Naive thymus-derived CD8-positive, alpha-beta T cell (primary cell): ENCODE measurements around the gene IER5L. TPM values are rescaled to one million over a fixed set of nuclear protein-coding genes. Genes with fewer than 3 reads are reported as not detected.
A peak's percentile ranks its signal among the peaks of the same experiment; 100 is the strongest.

Experiments
- ATAC-seq, 2 donors: fragments of 150-1000 bp; cut with Tn5 transposase in 1 of 2; sonication (Bioruptor Pico), chemical (Tn5 transposase) in 1 of 2; 1 replicate in 1 of 2; 2 replicates in 1 of 2; pipeline ENCODE4 v1.10.0; 2021; ENCODE audit warnings: mild to moderate bottlenecking in 2 of 2, moderate library complexity in 2 of 2
- POLR2A ChIA-PET: fragments of 350-600 bp; sonication (Branson Sonifier 250); formaldehyde crosslinking; loops from one replicate; lab custom pipeline; 2021; ENCODE audit warnings: antibody characterized with exemption; lab: Charles Lee
- DNase-seq, 10 donors: peaks; one replicate each; pipeline versions ENCODE4 v3.0.0 to v3.0.0-alpha.2; 2020 to 2022
- H3K27ac Mint-ChIP-seq, 10 donors: one replicate each; pipeline ENCODE4 v1.8.0; 2020 to 2022; ENCODE audit warnings: mild to moderate bottlenecking in 10 of 10, mixed read lengths in 10 of 10, moderate library complexity in 4 of 10, inconsistent platforms in 1 of 10
- H3K27me3 Mint-ChIP-seq, 5 donors: one replicate each; pipeline ENCODE4 v1.8.0; 2021 to 2022; ENCODE audit warnings: mixed read lengths in 5 of 5
- H3K36me3 Mint-ChIP-seq, 3 donors: one replicate each; pipeline ENCODE4 v1.8.0; 2020 to 2022; ENCODE audit warnings: mixed read lengths in 3 of 3, mild to moderate bottlenecking in 2 of 3, inconsistent platforms in 1 of 3
- H3K4me1 Mint-ChIP-seq, 4 donors: one replicate each; pipeline ENCODE4 v1.8.0; 2021 to 2022; ENCODE audit warnings: mixed read lengths in 4 of 4
- H3K4me3 Mint-ChIP-seq, 10 donors: one replicate each; pipeline ENCODE4 v1.8.0; 2020 to 2022; ENCODE audit warnings: mild to moderate bottlenecking in 10 of 10, mixed read lengths in 10 of 10, moderate library complexity in 6 of 10, inconsistent platforms in 1 of 10
- H3K9me3 Mint-ChIP-seq, 9 donors: one replicate each; pipeline ENCODE4 v1.8.0; 2020 to 2022; ENCODE audit warnings: mixed read lengths in 9 of 9, mild to moderate bottlenecking in 3 of 9, inconsistent platforms in 1 of 9, moderate library complexity in 1 of 9
- polyA plus RNA-seq, 3 donors: library from polyadenylated mRNA; unstranded; fragments of 300-500 nt; fragmentation: Illumina TruSeq; gene quantifications; one replicate each; pipeline ENCODE4 v1.2.3, GENCODE V29; 2021
- total RNA-seq, 8 experiments: library from RNA in 2 of 8; stranded (reverse) in 2 of 8; gene quantifications; one replicate each; pipeline ENCODE4 v1.2.3 and lab custom pipeline; 2021 to 2026

IER5L gene
- total and polyA plus RNA-seq, 5 experiments from 2014 or later, result 0.05 to 8.8 (median 4.0) TPM; not detected in 1

DNA sequence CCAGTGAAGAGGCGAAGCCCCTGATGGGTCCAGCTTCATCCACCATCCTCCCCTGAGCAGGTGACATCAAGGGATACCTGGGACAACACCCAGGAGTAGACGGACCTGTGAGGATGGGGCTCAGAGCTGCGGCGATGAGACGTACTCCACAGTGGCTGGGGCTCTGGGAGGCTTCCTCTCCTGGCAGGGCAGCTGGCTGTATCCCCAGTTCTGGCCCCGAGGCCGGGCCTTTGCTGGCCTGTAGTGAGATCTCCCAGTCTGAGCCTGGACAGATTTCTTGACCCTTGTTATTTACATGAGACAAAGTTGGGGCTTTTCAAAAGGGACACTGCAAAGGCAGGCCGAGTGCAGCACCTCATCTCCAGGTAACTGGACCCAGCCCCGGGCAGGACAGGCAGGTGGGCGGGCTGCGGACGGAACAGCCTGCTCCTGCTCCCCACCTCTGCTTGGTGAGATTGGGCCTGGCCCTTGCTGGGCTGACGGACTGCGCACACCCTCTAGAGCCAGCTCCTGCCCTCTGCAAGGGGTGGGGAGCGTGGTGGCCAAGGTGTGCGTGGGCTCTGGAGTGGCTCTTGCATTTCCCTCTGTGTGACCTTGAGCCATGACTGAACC, 23.1 kb downstream of the IER5L start:
- Mint-ChIP-seq H3K36me3 (peaks cover 0 to 8% (median 3%) of the 10 kb centered on the region in 3 donors), H3K27ac (no peak overlapping the region), H3K4me1 (peaks cover 0 to 5% (median 0%) of the 10 kb centered on the region in 4 donors), H3K4me3 (no peak overlapping the region), H3K9me3 (no peaks in the 10 kb centered on the region), H3K27me3 (no peaks in the 10 kb centered on the region)
- no peak for ATAC-seq
- DNase-seq, result no peak
- POLR2A ChIA-PET, result no interaction called here

DNA sequence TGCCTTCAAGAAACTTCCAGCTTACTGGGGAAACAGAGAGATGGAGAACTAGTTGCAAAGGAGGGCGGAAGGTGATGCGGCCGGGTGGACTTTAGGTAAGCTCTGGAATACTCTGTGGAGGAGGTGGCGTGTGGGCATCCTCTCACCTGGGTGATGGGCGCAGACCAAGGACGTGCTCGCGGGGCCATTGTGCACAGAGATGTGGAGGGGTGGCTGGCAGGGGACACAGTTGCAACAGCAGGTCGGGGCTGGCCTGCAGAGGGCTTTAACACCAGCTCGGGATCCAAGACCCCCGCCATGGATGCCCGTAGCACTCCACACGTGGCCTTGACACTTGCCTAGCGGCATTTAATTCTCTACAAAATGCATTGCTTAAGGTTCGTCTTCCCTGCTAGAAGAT, 26.6 kb downstream of the IER5L start:
- H3K27ac Mint-ChIP-seq, result peak overlapping the region in 3 of 10 donors; percentile 50 to 81 (median 73)

DNA sequence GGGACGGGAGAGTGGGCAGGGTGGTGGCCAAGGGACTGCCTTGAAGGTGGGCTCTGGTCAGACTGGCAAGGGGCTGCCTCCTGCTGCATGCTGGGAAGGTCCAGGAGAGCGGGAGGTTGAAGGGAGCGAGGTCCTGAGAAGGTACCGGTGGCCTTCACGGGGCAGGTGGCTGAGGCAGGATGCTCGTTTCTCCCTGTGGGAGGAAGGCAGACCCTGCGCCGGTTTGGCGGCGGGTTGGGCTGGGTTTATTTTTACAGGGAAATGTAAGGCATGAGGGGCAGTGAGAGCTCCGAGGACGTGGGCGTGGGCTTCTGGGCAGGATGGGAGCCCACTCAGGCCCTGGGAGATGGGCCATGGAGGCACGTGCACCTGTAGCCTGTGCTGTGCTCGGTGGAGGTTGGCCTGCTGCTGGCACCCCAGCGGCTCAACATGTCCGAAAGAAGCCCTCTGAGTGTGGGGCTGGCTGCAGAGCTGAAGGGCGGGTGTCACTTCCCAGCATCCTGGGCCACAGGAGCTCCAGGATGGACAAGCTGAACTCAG, 27.3 kb downstream of the IER5L start:
- H3K4me1 Mint-ChIP-seq, result peaks cover 0 to 16% (median 5%) of the 10 kb centered on the region in 4 donors
- peaks cover 0 to 22% (median 3%) of the 10 kb centered on the region in 3 donors for H3K36me3 Mint-ChIP-seq
- POLR2A ChIA-PET, result interaction anchor here (1.2 kb wide), 1 partner anchor 8 kb away, joined by 5 read pairs; no protein-coding TSS in a partner anchor
- no peaks in the 10 kb centered on the region for H3K9me3 Mint-ChIP-seq
- no peaks in the 10 kb centered on the region for H3K27me3 Mint-ChIP-seq
- no peak overlapping the region for H3K4me3 Mint-ChIP-seq
- DNase-seq (no peak), ATAC-seq (no peak)
- H3K27ac Mint-ChIP-seq, result peak overlapping the region in 1 of 10 donors; percentile 69

More for the DNA sequence above, 26.6 kb downstream of the IER5L start:
- H3K9me3 Mint-ChIP-seq, result no peaks in the 10 kb centered on the region
- H3K4me1 Mint-ChIP-seq, result peaks cover 0 to 14% (median 4%) of the 10 kb centered on the region in 4 donors
- DNase-seq (no peak), ATAC-seq (no peak)
- H3K4me3 Mint-ChIP-seq, result no peak overlapping the region
- H3K36me3 Mint-ChIP-seq, result peaks cover 0 to 20% (median 3%) of the 10 kb centered on the region in 3 donors
- H3K27me3 Mint-ChIP-seq, result no peaks in the 10 kb centered on the region
- POLR2A ChIA-PET, result interaction anchor here (0.5 to 1.2 kb wide), 2 partner anchors 9 to 59 kb away, joined by 4 to 5 read pairs; no protein-coding TSS in a partner anchor

DNA sequence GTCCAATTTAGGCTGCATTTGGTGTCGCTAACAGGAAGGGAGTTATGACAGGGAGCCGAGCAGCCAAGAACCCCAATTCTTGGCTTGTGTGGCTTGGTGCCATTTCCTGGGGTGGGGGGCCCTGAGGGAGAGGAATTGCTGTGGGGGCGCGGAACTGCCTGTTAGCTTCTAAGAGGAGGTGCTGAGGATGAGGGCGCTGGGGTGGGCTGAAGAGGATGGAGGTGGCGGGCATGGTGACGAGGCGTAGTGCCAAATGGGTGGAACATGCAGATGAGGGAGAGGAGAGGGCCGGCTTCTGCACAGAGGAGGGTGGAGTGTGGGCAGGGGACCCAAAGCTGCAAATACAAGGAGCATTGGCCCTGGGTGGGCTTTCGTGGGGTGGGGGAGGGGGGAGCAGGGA, 27.9 kb downstream of the IER5L start:
- POLR2A ChIA-PET, result no interaction called here
- Mint-ChIP-seq H3K4me3 (no peak overlapping the region), H3K4me1 (peaks cover 0 to 16% (median 5%) of the 10 kb centered on the region in 4 donors), H3K27me3 (no peaks in the 10 kb centered on the region), H3K27ac (peak overlapping the region in 3 of 10 donors; percentile 47 to 69 (median 59)), H3K36me3 (peaks cover 0 to 22% (median 3%) of the 10 kb centered on the region in 3 donors), H3K9me3 (no peaks in the 10 kb centered on the region)
- DNase-seq (no peak), ATAC-seq (no peak)

DNA sequence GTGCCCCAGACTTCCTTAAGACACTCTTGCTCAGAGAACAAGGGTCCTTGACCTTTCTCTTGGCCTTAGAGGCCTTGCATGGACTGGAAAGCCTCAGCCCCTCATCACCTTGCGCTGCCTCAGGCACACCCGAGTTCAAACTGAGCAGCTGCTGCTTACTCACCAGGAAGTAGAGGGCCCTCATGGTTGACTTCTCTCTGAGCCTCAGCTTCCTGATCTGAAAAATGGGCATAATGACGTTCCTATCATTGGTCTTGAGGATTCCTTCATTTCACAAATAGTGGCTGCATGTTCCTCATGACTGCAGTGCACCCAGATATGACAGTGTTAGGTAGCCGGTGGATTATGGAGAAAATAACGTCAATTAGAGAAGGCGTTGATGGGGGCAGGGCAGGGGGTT, 28.6 kb downstream of the IER5L start:
- Mint-ChIP-seq H3K9me3 (no peaks in the 10 kb centered on the region), H3K27ac (peak overlapping the region in 2 of 10 donors; percentile 14 to 69), H3K4me1 (peaks cover 0 to 16% (median 5%) of the 10 kb centered on the region in 4 donors), H3K4me3 (no peak overlapping the region), H3K27me3 (no peaks in the 10 kb centered on the region), H3K36me3 (peaks cover 0 to 24% (median 3%) of the 10 kb centered on the region in 3 donors)
- POLR2A ChIA-PET, result interaction anchor here (1.3 kb wide), 1 partner anchor 9 kb away, joined by 3 read pairs; no protein-coding TSS in a partner anchor
- ATAC-seq (no peak), DNase-seq (no peak)

DNA sequence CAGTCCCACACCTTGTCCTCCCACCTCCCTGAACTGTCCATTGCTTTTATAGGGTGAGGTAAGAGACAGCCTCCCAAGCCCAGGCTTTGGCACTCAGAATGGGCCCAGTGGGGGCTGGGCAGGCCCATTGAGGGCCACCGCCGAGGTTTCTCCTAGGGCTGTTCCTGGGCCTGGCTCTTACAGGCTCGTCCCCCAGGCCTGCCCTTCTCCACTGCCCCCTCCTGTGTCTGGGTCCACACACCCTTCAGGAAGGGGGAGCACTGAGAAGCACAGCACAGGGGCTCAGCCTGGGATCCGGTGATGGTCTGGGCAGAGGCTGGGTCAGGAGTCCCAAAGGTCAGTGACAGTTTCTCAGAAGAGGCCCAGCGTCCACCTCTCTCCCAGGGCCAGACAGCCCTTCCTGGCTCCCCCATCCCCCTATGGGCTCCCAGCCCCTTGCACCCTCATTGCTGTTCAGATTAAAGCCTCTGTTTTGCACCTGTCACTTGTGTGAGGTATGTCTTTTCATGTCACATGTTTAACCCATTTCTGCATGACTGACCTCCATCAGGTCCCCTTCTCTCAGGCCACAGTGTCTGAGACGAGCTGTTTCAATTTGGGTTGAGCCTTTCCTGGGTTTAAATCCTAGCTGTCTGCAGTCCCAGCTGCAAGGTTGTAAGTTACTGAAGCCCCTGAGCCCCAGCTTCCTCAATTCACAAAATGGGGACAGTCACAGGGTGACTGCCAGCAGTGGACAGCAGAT, 29.4 kb downstream of the IER5L start:
- Mint-ChIP-seq H3K4me3 (no peak overlapping the region), H3K27me3 (no peaks in the 10 kb centered on the region), H3K4me1 (peaks cover 0 to 18% (median 7%) of the 10 kb centered on the region in 4 donors), H3K27ac (no peak overlapping the region), H3K36me3 (peaks cover 0 to 26% (median 3%) of the 10 kb centered on the region in 3 donors), H3K9me3 (no peaks in the 10 kb centered on the region)
- ATAC-seq (no peak), DNase-seq (no peak)
- POLR2A ChIA-PET, result interaction anchor here (1.3 kb wide), 1 partner anchor 8 kb away, joined by 3 read pairs; no protein-coding TSS in a partner anchor

DNA sequence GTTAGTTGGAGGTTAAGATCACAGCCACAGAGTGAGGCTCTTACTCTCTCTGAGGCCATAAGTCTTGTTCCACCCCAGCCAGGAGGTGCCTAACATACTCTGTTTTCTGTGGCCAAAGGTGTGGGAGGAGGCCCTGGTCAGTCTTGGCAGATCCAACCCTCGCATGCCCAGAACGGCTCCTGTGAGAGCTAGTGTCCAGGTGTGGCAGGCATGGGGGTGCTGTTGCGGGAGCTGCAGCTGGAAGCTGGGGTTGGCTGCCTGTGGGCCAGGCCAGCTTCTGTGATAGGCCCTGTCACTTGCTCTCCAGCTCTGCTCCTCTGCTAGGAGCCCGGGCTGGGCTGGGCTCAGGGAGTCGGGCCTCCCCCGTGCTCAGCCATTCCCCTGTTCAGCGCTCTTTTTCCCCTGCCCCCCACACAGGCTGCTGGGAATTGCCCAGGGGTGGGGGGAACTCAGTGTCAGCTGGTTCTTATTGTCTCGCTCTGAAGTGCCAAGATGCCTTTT, 31.6 kb downstream of the IER5L start:
- peaks cover 0 to 31% (median 7%) of the 10 kb centered on the region in 3 donors for H3K36me3 Mint-ChIP-seq
- ATAC-seq (no peak), DNase-seq (no peak)
- POLR2A ChIA-PET, result interaction anchor here (0.6 kb wide), 1 partner anchor 408 kb away, joined by 3 read pairs; no protein-coding TSS in a partner anchor
- no peaks in the 10 kb centered on the region for H3K27me3 Mint-ChIP-seq
- peaks cover 11 to 27% (median 18%) of the 10 kb centered on the region in 4 donors for H3K4me1 Mint-ChIP-seq
- no peak overlapping the region for H3K4me3 Mint-ChIP-seq
- H3K27ac Mint-ChIP-seq, result peak overlapping the region in 3 of 10 donors; percentile 37 to 71 (median 60)
- H3K9me3 Mint-ChIP-seq, result no peaks in the 10 kb centered on the region

DNA sequence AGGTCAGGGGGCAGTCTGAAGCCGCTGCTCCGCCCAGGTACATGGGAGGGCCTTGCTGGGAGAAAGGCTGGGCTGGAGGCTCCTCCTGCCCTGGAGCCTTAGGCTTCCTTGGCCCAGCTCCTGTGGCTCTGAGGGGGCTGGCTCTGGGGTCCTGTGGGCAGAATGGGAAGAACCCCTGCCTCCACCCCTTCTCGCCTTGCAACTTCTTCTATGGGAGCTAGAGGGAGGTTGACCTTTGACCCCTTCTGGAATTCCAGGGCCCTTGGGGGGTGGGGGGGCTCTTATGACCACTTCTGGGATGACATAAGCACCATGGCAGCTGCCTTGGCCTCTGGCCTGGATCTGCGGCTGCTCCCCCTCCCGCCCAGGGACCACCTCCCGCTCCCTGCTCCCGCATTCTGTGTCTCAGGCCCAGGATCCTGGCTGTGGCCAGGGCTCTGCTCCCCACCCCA, 32.2 kb downstream of the IER5L start:
- no peaks in the 10 kb centered on the region for H3K9me3 Mint-ChIP-seq
- H3K36me3 Mint-ChIP-seq, result peaks cover 0 to 25% (median 4%) of the 10 kb centered on the region in 3 donors
- H3K27ac Mint-ChIP-seq, result peak overlapping the region in 1 of 10 donors; percentile 71
- H3K27me3 Mint-ChIP-seq, result no peaks in the 10 kb centered on the region
- POLR2A ChIA-PET, result interaction anchor here (0.6 to 0.7 kb wide), 2 partner anchors 635 to 707 kb away, joined by 3 to 4 read pairs; no protein-coding TSS in a partner anchor
- no peak for DNase-seq
- no peak for ATAC-seq
- H3K4me1 Mint-ChIP-seq, result peaks cover 17 to 34% (median 20%) of the 10 kb centered on the region in 4 donors
- no peak overlapping the region for H3K4me3 Mint-ChIP-seq

DNA sequence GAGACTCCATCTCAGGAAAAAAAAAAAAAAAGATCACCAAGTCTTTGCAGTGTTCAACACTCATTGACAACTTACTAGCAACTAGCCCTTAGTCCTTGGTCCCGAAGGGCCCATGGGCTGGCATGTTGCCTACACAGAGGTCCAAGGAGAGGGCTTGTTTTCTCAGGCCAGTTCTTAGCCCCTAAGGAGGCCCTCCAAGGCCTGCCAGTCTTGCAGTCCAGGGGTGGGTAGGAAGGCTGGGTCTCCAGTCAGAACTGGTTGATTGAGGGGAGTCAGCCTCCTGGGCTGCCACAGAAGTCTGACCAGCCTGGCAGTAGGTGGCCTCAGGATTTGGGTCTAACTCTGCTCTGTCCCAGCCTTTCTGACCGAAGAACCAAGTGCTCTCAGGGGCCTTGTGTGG, 32.7 kb downstream of the IER5L start:
- no peak for DNase-seq
- H3K27me3 Mint-ChIP-seq, result no peaks in the 10 kb centered on the region
- POLR2A ChIA-PET, result interaction anchor here (0.6 to 1.0 kb wide), 4 partner anchors 169 to 708 kb away, joined by 3 to 4 read pairs (median 3); no protein-coding TSS in a partner anchor
- H3K36me3 Mint-ChIP-seq, result peaks cover 0 to 25% (median 4%) of the 10 kb centered on the region in 3 donors
- no peak overlapping the region for H3K4me3 Mint-ChIP-seq
- H3K27ac Mint-ChIP-seq, result no peak overlapping the region
- peaks cover 17 to 38% (median 23%) of the 10 kb centered on the region in 4 donors for H3K4me1 Mint-ChIP-seq
- ATAC-seq, result no peak
- H3K9me3 Mint-ChIP-seq, result no peaks in the 10 kb centered on the region

DNA sequence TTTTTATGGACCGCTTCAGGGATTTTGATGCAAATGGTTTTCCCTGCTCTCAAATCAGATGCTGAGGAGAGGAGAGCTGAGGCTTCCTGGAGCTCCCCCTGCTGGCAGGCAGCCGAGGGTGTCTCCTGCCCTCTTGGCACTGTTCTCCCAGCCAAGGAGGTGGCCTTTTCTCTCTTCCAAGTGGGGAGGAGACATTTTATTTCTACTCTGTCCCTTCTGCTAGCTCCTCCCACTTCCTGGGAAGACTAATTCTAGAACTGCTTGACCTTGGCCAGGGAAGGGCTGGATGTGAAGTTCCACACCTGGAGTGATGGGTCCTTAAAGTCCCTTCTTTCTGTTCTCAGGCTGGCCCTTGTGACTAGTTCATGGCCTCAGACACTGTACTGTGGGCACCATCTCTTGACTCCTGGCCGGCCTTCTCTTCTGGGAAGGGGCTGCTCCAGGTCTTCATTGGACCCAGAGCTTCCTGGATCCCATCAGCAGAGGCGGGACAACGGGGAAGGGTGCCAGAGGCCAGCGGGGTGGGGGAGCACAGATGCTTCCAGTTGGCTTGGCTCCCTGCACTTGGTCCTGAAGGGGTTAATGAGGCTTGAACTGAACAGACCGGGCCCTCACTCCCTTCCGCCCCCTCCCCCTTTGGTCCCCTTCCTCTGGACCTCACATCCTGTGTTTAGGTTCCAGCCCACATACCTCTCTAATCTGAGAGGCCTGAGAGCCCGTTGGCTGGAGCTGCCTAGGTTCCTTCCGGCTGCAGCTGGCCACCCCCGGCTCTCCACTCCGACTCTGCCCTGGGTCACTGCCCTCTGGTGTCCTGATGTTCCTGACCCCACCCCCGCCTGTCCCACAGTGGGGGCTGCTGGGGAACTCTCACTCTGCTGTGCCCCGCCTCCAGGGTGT, 34.8 kb downstream of the IER5L start:
- Mint-ChIP-seq H3K36me3 (peaks cover 0 to 20% (median 4%) of the 10 kb centered on the region in 3 donors), H3K4me3 (peak overlapping the region in 6 of 10 donors; percentile 15 to 76 (median 56)), H3K27me3 (no peaks in the 10 kb centered on the region), H3K27ac (peak overlapping the region in 9 of 10 donors; percentile 17 to 90 (median 78)), H3K4me1 (peaks cover 20 to 46% (median 34%) of the 10 kb centered on the region in 4 donors), H3K9me3 (no peaks in the 10 kb centered on the region)
- DNase-seq, result peak; percentile 42 to 79 (median 66)
- peak; percentile 22 to 28 for ATAC-seq
- POLR2A ChIA-PET, result interaction anchor here (0.7 to 6.0 kb wide), 6 partner anchors 8 to 483 kb away, joined by 3 to 38 read pairs (median 5); partner anchors contain the start of genes IER5L and NTMT1
